ENCODE measurements around the gene KCNQ5. TPM values are rescaled to one million over a fixed set of nuclear protein-coding genes. Genes with fewer than 3 reads are reported as not detected.

Gene KCNQ5
- total RNA-seq, 4 donors from 2014 or later = 0.57 to 4.4 (median 0.97) TPM

- Histone ChIP-seq H3K4me3 (no peak overlapping the region), H3K9me3 (no peaks in the 10 kb centered on the region), H3K36me3 (no peaks in the 10 kb centered on the region), H3K4me1 (no peaks in the 10 kb centered on the region), H3K27ac (no peak overlapping the region), H3K27me3 (no peaks in the 10 kb centered on the region)
- DNase-seq = no peak
- WGBS, 2 donors = 46 to 59% methylated on average over 3 of the region's 3 CpGs
- intact Hi-C loops (cut with DNase I) = no loop called here
- no peak for TF ChIP-seq CTCF (IDR thresholded peaks at IDR 0.05)
- no peak for TF ChIP-seq POLR2A (IDR thresholded peaks at IDR 0.05)
Measured at GRCh38 chr6:72832271-72832670, 210.4 kb downstream of the KCNQ5 start.

- Histone ChIP-seq H3K9me3 (no peaks in the 10 kb centered on the region), H3K4me3 (no peak overlapping the region), H3K4me1 (no peaks in the 10 kb centered on the region), H3K27me3 (no peaks in the 10 kb centered on the region), H3K27ac (no peak overlapping the region), H3K36me3 (no peaks in the 10 kb centered on the region)
- intact Hi-C loops (cut with DNase I) = no loop called here
- no peak for DNase-seq
- TF ChIP-seq POLR2A (IDR thresholded peaks at IDR 0.05) = no peak
- no peak for TF ChIP-seq CTCF (IDR thresholded peaks at IDR 0.05)
- WGBS, 2 donors = 93 to 95% methylated on average over 1 of the region's 1 CpG
Measured at GRCh38 chr6:72835749-72836148, 213.9 kb downstream of the KCNQ5 start.

- DNase-seq = no peak
- H3K4me3 ChIP-seq = no peak overlapping the region
- H3K27me3 ChIP-seq = no peaks in the 10 kb centered on the region
- H3K9me3 ChIP-seq = no peaks in the 10 kb centered on the region
- no peak overlapping the region for H3K27ac ChIP-seq
- TF ChIP-seq CTCF (IDR thresholded peaks at IDR 0.05) (no peak), POLR2A (IDR thresholded peaks at IDR 0.05) (no peak)
- intact Hi-C loops (cut with DNase I) = no loop called here
- 90 to 96% methylated on average over 1 of the region's 1 CpG for WGBS, 2 donors
- no peaks in the 10 kb centered on the region for H3K4me1 ChIP-seq
- H3K36me3 ChIP-seq = no peaks in the 10 kb centered on the region
Measured at GRCh38 chr6:72836971-72837370, 215.1 kb downstream of the KCNQ5 start.

GRCh38 chr6:72841195-72841594, 219.3 kb downstream of the KCNQ5 start:
- H3K36me3 ChIP-seq = no peaks in the 10 kb centered on the region
- WGBS, 2 donors = 87 to 89% methylated on average over 2 of the region's 2 CpGs
- no peaks in the 10 kb centered on the region for H3K9me3 ChIP-seq
- no peak for DNase-seq
- no peaks in the 10 kb centered on the region for H3K27me3 ChIP-seq
- TF ChIP-seq POLR2A (IDR thresholded peaks at IDR 0.05) = no peak
- no peak for TF ChIP-seq CTCF (IDR thresholded peaks at IDR 0.05)
- intact Hi-C loops (cut with DNase I) = no loop called here
- H3K4me1 ChIP-seq = no peaks in the 10 kb centered on the region
- no peak overlapping the region for H3K4me3 ChIP-seq
- H3K27ac ChIP-seq = no peak overlapping the region

GRCh38 chr6:72842140-72842539, 220.3 kb downstream of the KCNQ5 start:
- 70 to 73% methylated on average over 4 of the region's 4 CpGs for WGBS, 2 donors
- intact Hi-C loops (cut with DNase I) = no loop called here

More at GRCh38 chr6:72842140-72842539, 220.3 kb downstream of the KCNQ5 start:
- Histone ChIP-seq H3K27ac (no peak overlapping the region), H3K9me3 (no peaks in the 10 kb centered on the region), H3K4me3 (no peak overlapping the region), H3K4me1 (no peaks in the 10 kb centered on the region), H3K27me3 (no peaks in the 10 kb centered on the region), H3K36me3 (no peaks in the 10 kb centered on the region)
- TF ChIP-seq POLR2A (IDR thresholded peaks at IDR 0.05) (no peak), CTCF (IDR thresholded peaks at IDR 0.05) (no peak)
- no peak for DNase-seq
